ENCODE data around the gene PITPNC1.

Gene PITPNC1

GRCh38 chr17:67362173-67362572 lies 14.9 kb upstream of the PITPNC1 start:
- DNase-seq (no peak), ATAC-seq (no peak)
- Mint-ChIP-seq H3K27me3 (no peaks in the 10 kb centered on the region), H3K4me3 (peak overlapping the region; percentile 19 to 24), H3K27ac (no peak overlapping the region), H3K4me1 (peaks cover 75% of the 10 kb centered on the region), H3K9me3 (no peaks in the 10 kb centered on the region)

GRCh38 chr17:67364847-67365737 lies 12.0 kb upstream of the PITPNC1 start:
- Mint-ChIP-seq H3K4me3 (peak overlapping the region; percentile 83 to 93), H3K27ac (peak overlapping the region; percentile 97 to 100), H3K27me3 (no peaks in the 10 kb centered on the region), H3K4me1 (peaks cover 56% of the 10 kb centered on the region), H3K9me3 (no peaks in the 10 kb centered on the region)
- no peak for DNase-seq
- no peak for ATAC-seq

- H3K4me1 Mint-ChIP-seq, result peaks cover 49% of the 10 kb centered on the region
- H3K9me3 Mint-ChIP-seq, result no peaks in the 10 kb centered on the region
- no peaks in the 10 kb centered on the region for H3K27me3 Mint-ChIP-seq
- peak overlapping the region; percentile 83 to 93 for H3K4me3 Mint-ChIP-seq
- ATAC-seq, result peak; percentile 59
- H3K27ac Mint-ChIP-seq, result peak overlapping the region; percentile 97 to 100
- peak in 1 of 2 donors; percentile 40 for DNase-seq
Measured at GRCh38 chr17:67365738-67366192, 11.3 kb upstream of the PITPNC1 start.

GRCh38 chr17:67366193-67367157 lies 10.6 kb upstream of the PITPNC1 start, which contains the start of gene PSMD12:
TSS of gene PSMD12 (minus strand) at chr17:67366577. CDS start at chr17:67366519, 58 bp downstream.
- DNase-seq (peak; percentile 94), ATAC-seq (peak; percentile 95)
- no peaks in the 10 kb centered on the region for H3K27me3 Mint-ChIP-seq
- peak within 1 kb of the TSS; percentile 83 to 93 for H3K4me3 Mint-ChIP-seq
- H3K4me1 Mint-ChIP-seq, result peaks cover 42% of the 10 kb centered on the region
- peak within 1 kb of the TSS; percentile 97 to 100 for H3K27ac Mint-ChIP-seq
- no peaks in the 10 kb centered on the region for H3K9me3 Mint-ChIP-seq

- ATAC-seq (no peak), DNase-seq (no peak)
- Mint-ChIP-seq H3K27me3 (no peaks in the 10 kb centered on the region), H3K27ac (no peak overlapping the region), H3K4me1 (peaks cover 19% of the 10 kb centered on the region), H3K9me3 (no peaks in the 10 kb centered on the region), H3K4me3 (no peak overlapping the region)
Measured at GRCh38 chr17:67369676-67370075, 7.4 kb upstream of the PITPNC1 start.

- Mint-ChIP-seq H3K27ac (no peak overlapping the region), H3K4me3 (no peak overlapping the region), H3K9me3 (no peaks in the 10 kb centered on the region), H3K27me3 (no peaks in the 10 kb centered on the region), H3K4me1 (peaks cover 26% of the 10 kb centered on the region)
- DNase-seq (no peak), ATAC-seq (no peak)
Measured at GRCh38 chr17:67372751-67373150, 4.3 kb upstream of the PITPNC1 start.

GRCh38 chr17:67374329-67375053 lies 2.6 kb upstream of the PITPNC1 start:
- Mint-ChIP-seq H3K4me1 (peaks cover 32% of the 10 kb centered on the region), H3K27me3 (no peaks in the 10 kb centered on the region), H3K4me3 (peak overlapping the region; percentile 51 to 57), H3K9me3 (no peaks in the 10 kb centered on the region), H3K27ac (peak overlapping the region in 1 of 2 donors; percentile 34)
- ATAC-seq (peak; percentile 48), DNase-seq (peak; percentile 81 to 86)

GRCh38 chr17:67375054-67375427 lies 2.0 kb upstream of the PITPNC1 start:
- peaks cover 37% of the 10 kb centered on the region for H3K4me1 Mint-ChIP-seq
- DNase-seq (no peak), ATAC-seq (no peak)
- no peak overlapping the region for H3K27ac Mint-ChIP-seq
- no peaks in the 10 kb centered on the region for H3K27me3 Mint-ChIP-seq
- no peaks in the 10 kb centered on the region for H3K9me3 Mint-ChIP-seq
- H3K4me3 Mint-ChIP-seq, result peak overlapping the region in 1 of 2 donors; percentile 57

- DNase-seq (no peak), ATAC-seq (no peak)
- Mint-ChIP-seq H3K27me3 (no peaks in the 10 kb centered on the region), H3K4me3 (no peak overlapping the region), H3K4me1 (peaks cover 39% of the 10 kb centered on the region), H3K27ac (no peak overlapping the region), H3K9me3 (no peaks in the 10 kb centered on the region)
Measured at GRCh38 chr17:67375716-67376115, 1.4 kb upstream of the PITPNC1 start.

GRCh38 chr17:67376415-67376736 lies 705 bp upstream of the PITPNC1 start:
- peaks cover 46% of the 10 kb centered on the region for H3K4me1 Mint-ChIP-seq
- no peak for DNase-seq
- H3K27me3 Mint-ChIP-seq, result no peaks in the 10 kb centered on the region

GRCh38 chr17:67377488-67378453 lies 690 bp downstream of the PITPNC1 start:
- ATAC-seq, result peak; percentile 44
- Mint-ChIP-seq H3K27me3 (no peaks in the 10 kb centered on the region), H3K4me1 (peaks cover 60% of the 10 kb centered on the region), H3K27ac (peak overlapping the region; percentile 86 to 97), H3K9me3 (no peaks in the 10 kb centered on the region), H3K4me3 (peak overlapping the region; percentile 95 to 98)
- peak; percentile 73 to 76 for DNase-seq

More at GRCh38 chr17:67376415-67376736, 705 bp upstream of the PITPNC1 start:
- Mint-ChIP-seq H3K27ac (no peak overlapping the region), H3K4me3 (peak overlapping the region; percentile 87 to 89), H3K9me3 (no peaks in the 10 kb centered on the region)
- no peak for ATAC-seq

- Mint-ChIP-seq H3K9me3 (no peaks in the 10 kb centered on the region), H3K4me1 (peaks cover 68% of the 10 kb centered on the region), H3K4me3 (peak overlapping the region; percentile 95 to 98), H3K27ac (peak overlapping the region; percentile 97 to 98), H3K27me3 (no peaks in the 10 kb centered on the region)
- peak; percentile 88 to 90 for DNase-seq
- peak; percentile 67 for ATAC-seq
Measured at GRCh38 chr17:67378454-67379250, 1.6 kb downstream of the PITPNC1 start.

- ATAC-seq (no peak), DNase-seq (no peak)
- Mint-ChIP-seq H3K4me1 (peaks cover 71% of the 10 kb centered on the region), H3K27ac (peak overlapping the region; percentile 97 to 98), H3K27me3 (no peaks in the 10 kb centered on the region), H3K9me3 (no peaks in the 10 kb centered on the region), H3K4me3 (peak overlapping the region; percentile 95 to 98)
Measured at GRCh38 chr17:67379251-67379630, 2.2 kb downstream of the PITPNC1 start.

Measured in stimulated activated naive CD8-positive, alpha-beta T cell treated with anti-CD3 and anti-CD28 coated beads, Interleukin-15, amount 100 ng/mL, for 72 hours (primary cell).